ENCODE data around the gene PRPF38B. TPM values are rescaled to one million over a fixed set of nuclear protein-coding genes. Genes with fewer than 3 reads are reported as not detected.

PRPF38B gene
- total RNA-seq: 10 to 100 TPM; 17.2 to 22.3 TPM

GRCh38 chr1:108691942-108692723 is at the start of gene PRPF38B:
PRPF38B (plus strand) TSS chr1:108692310; CDS start chr1:108692592, 282 bp downstream.

GRCh38 chr1:108661030-108661609 is 31.0 kb upstream of the PRPF38B start, which contains the start of gene HENMT1:
HENMT1 (minus strand) TSS chr1:108661093; CDS start chr1:108659884, 1,209 bp downstream.

GRCh38 chr1:108712606-108713150 is 20.6 kb downstream of the PRPF38B start, which contains the start of gene FNDC7:
FNDC7 (plus strand) TSS chr1:108712908; CDS start chr1:108712934, 26 bp downstream.

GRCh38 chr1:108746382-108747170 is 54.5 kb downstream of the PRPF38B start, which contains the start of gene STXBP3:
STXBP3 (plus strand) TSS chr1:108746674; CDS start chr1:108746738, 64 bp downstream.

Other genes with a start within 250 kb of the PRPF38B start
- under 1 TPM; 0.33 to 0.34 TPM for gene NBPF6, start 242.0 kb upstream of the PRPF38B start, total RNA-seq
- gene EEIG2, start 132.2 kb upstream of the PRPF38B start, total RNA-seq: 10 to 100 TPM; 26.2 to 51.6 TPM
- gene HENMT1, start 31.2 kb upstream of the PRPF38B start, total RNA-seq: 1 to 10 TPM; 3.4 to 3.7 TPM
- under 1 TPM; 0.33 to 0.34 TPM for gene FNDC7, start 20.6 kb downstream of the PRPF38B start, total RNA-seq
- 10 to 100 TPM; 41.3 to 49.2 TPM for gene STXBP3, start 54.4 kb downstream of the PRPF38B start, total RNA-seq
- gene AKNAD1, start 164.8 kb downstream of the PRPF38B start, total RNA-seq: under 1 TPM; under 0.01 to 0.69 TPM
- gene GPSM2, start 184.7 kb downstream of the PRPF38B start, total RNA-seq: 10 to 100 TPM; 24.4 to 38.3 TPM